HCT116 (cell line): ENCODE results near the gene LRRFIP2. TPM values are rescaled to one million over a fixed set of nuclear protein-coding genes. Genes with fewer than 3 reads are reported as not detected.

Experiments used
- ATAC-seq: fragments of 200-7000 bp; cut with Tn5 transposase; 2 replicates; pipeline ENCODE4 v1.9.1; 2020; ENCODE audit warnings: mild to moderate bottlenecking, moderate library complexity
- BruUV-seq: library from RNA; stranded (reverse); fragments of 400-500 nt; replicated peaks from 2 replicates; lab custom pipeline; 2021; lab: Mats Ljungman, UMichigan
- CTCF ChIA-PET: fragments of 300-600 bp; sonication (Branson Sonifier 250); formaldehyde crosslinking; loops from one replicate; lab custom pipeline; 2021; ENCODE audit warnings: antibody characterized with exemption; lab: Charles Lee
- POLR2A ChIA-PET: fragments of 300-600, 350-600 bp; sonication (Branson Sonifier 250); formaldehyde crosslinking; loops from one replicate; lab custom pipeline; 2021; ENCODE audit warnings: antibody characterized with exemption; lab: Charles Lee
- RAD21 ChIA-PET, 2 experiments: fragments of 300-600 bp; sonication (Branson Sonifier 250); formaldehyde crosslinking; loops; one replicate each; lab custom pipeline; 2023; ENCODE audit warnings: low total read pairs in 2 of 2; ENCODE audit not compliant: uncharacterized antibody in 2 of 2, unreplicated experiment in 2 of 2, low non-redundant PET in 1 of 2; lab: Charles Lee
- DNase-seq: peaks from one replicate; pipeline ENCODE4 v3.0.0-alpha.2; 2010; ENCODE audit warnings: low read depth, low spot score
- H2AFZ ChIP-seq: fragments of 200-600 bp; shearing (Covaris generic), sonication (generic); 2 replicates; pipeline ENCODE4 v1.6.1; 2017; ENCODE audit warnings: low read depth, mixed run types, mixed read lengths, antibody characterized with exemption, low read length; ENCODE audit not compliant: poor library complexity, severe bottlenecking
- H3K27ac ChIP-seq: 2 replicates; pipeline ENCODE4 v1.5.1; 2012; ENCODE audit warnings: low read depth, low read length
- H3K27me3 ChIP-seq: fragments of 200-600 bp; sonication (generic); 2 replicates; pipeline ENCODE4 v1.6.1; 2016; ENCODE audit warnings: mixed run types, low read length, mixed read lengths; ENCODE audit not compliant: insufficient read depth
- H3K36me3 ChIP-seq, 2 experiments: fragments of 200-500 bp in 1 of 2; fragments of 200-600 bp in 1 of 2; sonication (Bioruptor generic) in 1 of 2; sonication (generic) in 1 of 2; 2 replicates each; pipeline versions ENCODE4 v1.5.1 to v1.6.1; 2014 to 2016; ENCODE audit warnings: low read length in 2 of 2, inconsistent platforms in 1 of 2, mixed read lengths in 1 of 2, mixed run types in 1 of 2; ENCODE audit not compliant: insufficient read depth in 2 of 2, control insufficient read depth in 1 of 2
- H3K4me1 ChIP-seq, 2 experiments: fragments of 200-600 bp in 1 of 2; sonication (generic) in 1 of 2; 2 replicates each; pipeline versions ENCODE4 v1.5.1 to v1.6.1; 2012 to 2017; ENCODE audit warnings: low read length in 2 of 2, inconsistent platforms in 1 of 2, mild to moderate bottlenecking in 1 of 2, mixed read lengths in 1 of 2, mixed run types in 1 of 2, moderate library complexity in 1 of 2; ENCODE audit not compliant: insufficient read depth in 2 of 2, control insufficient read depth in 1 of 2
- H3K4me2 ChIP-seq: fragments of 200-600 bp; sonication (generic); 2 replicates; pipeline ENCODE4 v1.6.1; 2017; ENCODE audit warnings: mixed run types, low read length, mixed read lengths
- H3K4me3 ChIP-seq, 2 experiments: fragments of 200-600 bp in 1 of 2; sonication (generic) in 1 of 2; replicated peaks in 1 of 2; 2 replicates each; pipeline ENCODE4 v1.5.1; 2011 to 2016; ENCODE audit warnings: low read length in 2 of 2, control low read depth in 1 of 2, low read depth in 1 of 2, mild to moderate bottlenecking in 1 of 2, mixed read lengths in 1 of 2, mixed run types in 1 of 2
- H3K79me2 ChIP-seq: fragments of 200-600 bp; sonication (generic); 2 replicates; pipeline ENCODE4 v1.6.1; 2017; ENCODE audit warnings: mild to moderate bottlenecking, mixed run types, low read length, moderate library complexity, mixed read lengths; ENCODE audit not compliant: insufficient read depth
- H3K9ac ChIP-seq: fragments of 200-600 bp; sonication (generic); 2 replicates; pipeline ENCODE4 v1.6.1; 2016; ENCODE audit warnings: low read length, mixed read lengths
- H3K9me2 ChIP-seq: fragments of 200-600 bp; sonication (generic), shearing (Covaris generic); 2 replicates; pipeline ENCODE4 v1.6.1; 2017; ENCODE audit warnings: mixed run types, mild to moderate bottlenecking, moderate library complexity; ENCODE audit not compliant: insufficient read depth
- H3K9me3 ChIP-seq, 2 experiments: fragments of 200-500 bp in 1 of 2; fragments of 200-600 bp in 1 of 2; sonication (Bioruptor generic) in 1 of 2; sonication (generic) in 1 of 2; 2 replicates each; pipeline ENCODE4 v1.6.1; 2014 to 2017; ENCODE audit warnings: low read length in 2 of 2, mixed read lengths in 2 of 2, inconsistent platforms in 1 of 2, low read depth in 1 of 2, mild to moderate bottlenecking in 1 of 2, mixed run types in 1 of 2, moderate library complexity in 1 of 2; ENCODE audit not compliant: control insufficient read depth in 1 of 2, insufficient read depth in 1 of 2
- H4K20me1 ChIP-seq: fragments of 200-600 bp; sonication (generic), shearing (Covaris generic); 2 replicates; pipeline ENCODE4 v1.6.1; 2017; ENCODE audit warnings: mixed run types, mild to moderate bottlenecking, moderate library complexity; ENCODE audit not compliant: insufficient read depth
- CBX3 ChIP-seq: IDR thresholded peaks from 2 replicates; pipeline ENCODE4 v1.6.1; 2012; ENCODE audit warnings: low read depth
- EGR1 ChIP-seq: IDR thresholded peaks from 2 replicates; pipeline ENCODE4 v1.6.1; 2012; ENCODE audit warnings: low read depth
- ELF1 ChIP-seq: IDR thresholded peaks from 2 replicates; pipeline ENCODE4 v1.6.1; 2012; ENCODE audit warnings: low read depth, borderline replicate concordance
- EZH2 ChIP-seq: fragments of 200-600 bp; sonication (generic); IDR thresholded peaks from 2 replicates; pipeline ENCODE4 v1.6.1; 2017; ENCODE audit warnings: antibody characterized with exemption, mixed run types
- EZH2phosphoT487 ChIP-seq: fragments of 200-600 bp; IDR thresholded peaks from 2 replicates; pipeline ENCODE4 v1.6.1; 2018; ENCODE audit warnings: antibody characterized with exemption, borderline replicate concordance
- FOSL1 ChIP-seq: IDR thresholded peaks from 2 replicates; pipeline ENCODE4 v1.6.1; 2012; ENCODE audit warnings: low read depth
- JUND ChIP-seq: IDR thresholded peaks from 2 replicates; pipeline ENCODE4 v1.6.1; 2012
- POLR2A ChIP-seq: IDR thresholded peaks from 2 replicates; pipeline ENCODE4 v1.7.0; 2011; ENCODE audit warnings: borderline replicate concordance; ENCODE audit not compliant: insufficient read depth, insufficient read length; ENCODE audit errors: extremely low read depth
- POLR2AphosphoS5 ChIP-seq: IDR thresholded peaks from 2 replicates; pipeline ENCODE4 v1.6.1; 2011; ENCODE audit warnings: mild to moderate bottlenecking, low read depth, low read length, moderate library complexity
- SIN3A ChIP-seq: IDR thresholded peaks from 2 replicates; pipeline ENCODE4 v1.6.1; 2012; ENCODE audit warnings: low read depth
- SP1 ChIP-seq: IDR thresholded peaks from 2 replicates; pipeline ENCODE4 v1.6.1; 2012; ENCODE audit warnings: low read depth
- SRF ChIP-seq: IDR thresholded peaks from 2 replicates; pipeline ENCODE4 v1.6.1; 2012; ENCODE audit warnings: low read depth
- TCF7L2 ChIP-seq: IDR thresholded peaks from 2 replicates; pipeline ENCODE4 v1.7.0; 2011; ENCODE audit warnings: borderline replicate concordance, inconsistent platforms; ENCODE audit not compliant: insufficient read depth, insufficient read length; ENCODE audit errors: extremely low read depth
- YY1 ChIP-seq: IDR thresholded peaks from 2 replicates; pipeline ENCODE4 v1.6.1; 2011; ENCODE audit warnings: low read length, low read depth, moderate library complexity, mild to moderate bottlenecking; ENCODE audit not compliant: insufficient replicate concordance; ENCODE audit errors: extremely low read depth
- ZFX ChIP-seq: fragments of 450-650 bp; IDR thresholded peaks from 2 replicates; pipeline ENCODE4 v1.6.1; 2017
- ZNF274 ChIP-seq: fragments of 200-500 bp; sonication (Bioruptor generic); IDR thresholded peaks from 2 replicates; pipeline ENCODE4 v1.6.1; 2014; ENCODE audit warnings: mild to moderate bottlenecking, low read depth, low read length, inconsistent platforms
- intact Hi-C: fragments of 100-400 bp; cut with micrococcal nuclease; formaldehyde crosslinking; loops from 2 replicates; pipeline ENCODE4 v1.10.0; 2022
- total RNA-seq: library from RNA; stranded (reverse); gene quantifications from one replicate; pipeline ENCODE4 v1.2.1, GENCODE V29; 2021; ENCODE audit not compliant: unreplicated experiment
- TF ChIP-seq, protein P1 (sequence below): IDR thresholded peaks from 2 replicates; pipeline ENCODE4 v1.6.1; 2011; ENCODE audit warnings: mild to moderate bottlenecking, low read length, moderate library complexity; ENCODE audit not compliant: insufficient replicate concordance; ENCODE audit errors: extremely low read depth
- TF ChIP-seq, protein P2 (sequence below), 3 experiments: fragments of 200-600 bp in 1 of 3; sonication (generic) in 1 of 3; IDR thresholded peaks in 2 of 3; conservative IDR thresholded peaks in 1 of 3; 2 replicates each; pipeline ENCODE4 v1.5.1; 2012 to 2017; ENCODE audit warnings: low read depth in 2 of 3, low read length in 2 of 3, antibody characterized with exemption in 1 of 3, borderline replicate concordance in 1 of 3, control low read depth in 1 of 3, mild to moderate bottlenecking in 1 of 3, mixed read lengths in 1 of 3, mixed run types in 1 of 3, moderate library complexity in 1 of 3; ENCODE audit not compliant: insufficient read depth in 1 of 3
- TF ChIP-seq, protein P3 (sequence below): IDR thresholded peaks from 2 replicates; pipeline ENCODE4 v1.6.1; 2012
- TF ChIP-seq, protein P4 (sequence below): IDR thresholded peaks from 2 replicates; pipeline ENCODE4 v1.6.1; 2012; ENCODE audit warnings: low read depth
- TF ChIP-seq, protein P5 (sequence below): IDR thresholded peaks from 2 replicates; pipeline ENCODE4 v1.6.1; 2012

LRRFIP2 gene
- total RNA-seq, 1 experiment from 2014 or later = 27.0 TPM

DNA sequence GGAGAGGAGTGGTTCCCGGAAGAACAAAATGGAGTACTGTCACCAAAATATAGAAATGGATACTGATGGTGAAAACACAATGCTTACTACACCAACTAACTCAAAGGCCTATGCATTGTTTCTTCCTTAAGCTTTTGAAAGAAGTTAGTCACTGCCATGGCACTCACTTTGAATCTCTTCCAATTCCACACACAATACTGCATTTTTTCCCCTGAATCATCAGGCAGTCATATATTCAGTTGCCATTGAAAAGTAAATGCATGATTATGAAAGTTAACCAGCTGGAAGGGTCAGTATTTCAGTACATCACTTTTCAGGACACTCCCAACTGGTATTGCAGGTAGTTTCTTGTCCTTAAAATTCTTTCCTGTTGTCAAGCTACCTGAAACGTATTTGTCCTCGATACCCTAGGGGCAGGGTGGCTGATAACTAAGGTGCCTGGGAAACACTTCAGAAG is 9.0 kb upstream of the LRRFIP2 start:
- ChIA-PET CTCF (no interaction called here), POLR2A (no interaction called here), RAD21 (no interaction called here)
- Histone ChIP-seq H3K4me2 (peak overlapping the region; percentile 66), H3K4me1 (peaks cover 7 to 38% of the 10 kb centered on the region in 2 experiments), H4K20me1 (no peaks in the 10 kb centered on the region), H2AFZ (no peak overlapping the region), H3K9me3 (no peaks in the 10 kb centered on the region), H3K79me2 (peaks cover 10% of the 10 kb centered on the region), H3K4me3 (peak overlapping the region in 1 of 2 experiments; percentile 23; a peak in 1 of 4 replicates), H3K27me3 (no peaks in the 10 kb centered on the region), H3K9ac (peak overlapping the region; percentile 12; the same call in 1 of the 2 replicates), H3K9me2 (no peaks in the 10 kb centered on the region), H3K27ac (peak overlapping the region; percentile 31; the same call in 1 of the 2 replicates), H3K36me3 (no peaks in the 10 kb centered on the region)
- DNase-seq (peak; percentile 73), ATAC-seq (peak; percentile 73)
- BruUV-seq = no TSS peak
- intact Hi-C loops = no loop called here
- TF ChIP-seq SRF (peak; percentile 34; the same call in 1 of the 2 replicates), EGR1 (no peak), FOSL1 (peak; percentile 90), SIN3A (peak; percentile 44; the same call in 1 of the 2 replicates), YY1 (peak; percentile 3), SP1 (peak; percentile 81), POLR2A (no peak), ZFX (no peak), CBX3 (peak; percentile 87), ELF1 (no peak), ZNF274 (no peak), TCF7L2 (no peak), EZH2phosphoT487 (no peak), POLR2AphosphoS5 (peak; percentile 41; the same call in 1 of the 2 replicates), EZH2 (no peak), JUND (peak; percentile 91)
- TF ChIP-seq, protein P1, sequence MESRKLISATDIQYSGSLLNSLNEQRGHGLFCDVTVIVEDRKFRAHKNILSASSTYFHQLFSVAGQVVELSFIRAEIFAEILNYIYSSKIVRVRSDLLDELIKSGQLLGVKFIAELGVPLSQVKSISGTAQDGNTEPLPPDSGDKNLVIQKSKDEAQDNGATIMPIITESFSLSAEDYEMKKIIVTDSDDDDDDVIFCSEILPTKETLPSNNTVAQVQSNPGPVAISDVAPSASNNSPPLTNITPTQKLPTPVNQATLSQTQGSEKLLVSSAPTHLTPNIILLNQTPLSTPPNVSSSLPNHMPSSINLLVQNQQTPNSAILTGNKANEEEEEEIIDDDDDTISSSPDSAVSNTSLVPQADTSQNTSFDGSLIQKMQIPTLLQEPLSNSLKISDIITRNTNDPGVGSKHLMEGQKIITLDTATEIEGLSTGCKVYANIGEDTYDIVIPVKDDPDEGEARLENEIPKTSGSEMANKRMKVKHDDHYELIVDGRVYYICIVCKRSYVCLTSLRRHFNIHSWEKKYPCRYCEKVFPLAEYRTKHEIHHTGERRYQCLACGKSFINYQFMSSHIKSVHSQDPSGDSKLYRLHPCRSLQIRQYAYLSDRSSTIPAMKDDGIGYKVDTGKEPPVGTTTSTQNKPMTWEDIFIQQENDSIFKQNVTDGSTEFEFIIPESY = no peak
- TF ChIP-seq, protein P2, sequence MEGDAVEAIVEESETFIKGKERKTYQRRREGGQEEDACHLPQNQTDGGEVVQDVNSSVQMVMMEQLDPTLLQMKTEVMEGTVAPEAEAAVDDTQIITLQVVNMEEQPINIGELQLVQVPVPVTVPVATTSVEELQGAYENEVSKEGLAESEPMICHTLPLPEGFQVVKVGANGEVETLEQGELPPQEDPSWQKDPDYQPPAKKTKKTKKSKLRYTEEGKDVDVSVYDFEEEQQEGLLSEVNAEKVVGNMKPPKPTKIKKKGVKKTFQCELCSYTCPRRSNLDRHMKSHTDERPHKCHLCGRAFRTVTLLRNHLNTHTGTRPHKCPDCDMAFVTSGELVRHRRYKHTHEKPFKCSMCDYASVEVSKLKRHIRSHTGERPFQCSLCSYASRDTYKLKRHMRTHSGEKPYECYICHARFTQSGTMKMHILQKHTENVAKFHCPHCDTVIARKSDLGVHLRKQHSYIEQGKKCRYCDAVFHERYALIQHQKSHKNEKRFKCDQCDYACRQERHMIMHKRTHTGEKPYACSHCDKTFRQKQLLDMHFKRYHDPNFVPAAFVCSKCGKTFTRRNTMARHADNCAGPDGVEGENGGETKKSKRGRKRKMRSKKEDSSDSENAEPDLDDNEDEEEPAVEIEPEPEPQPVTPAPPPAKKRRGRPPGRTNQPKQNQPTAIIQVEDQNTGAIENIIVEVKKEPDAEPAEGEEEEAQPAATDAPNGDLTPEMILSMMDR (IDR thresholded peaks at IDR 0.05 in 2 of 3, conservative IDR thresholded peaks at IDR 0.05 in 1 of 3; ENCODE audit: borderline replicate concordance in 1 of 3, insufficient read depth in 1 of 3, low read depth in 2 of 3, low read length in 2 of 3) = no peak
- TF ChIP-seq, protein P3, sequence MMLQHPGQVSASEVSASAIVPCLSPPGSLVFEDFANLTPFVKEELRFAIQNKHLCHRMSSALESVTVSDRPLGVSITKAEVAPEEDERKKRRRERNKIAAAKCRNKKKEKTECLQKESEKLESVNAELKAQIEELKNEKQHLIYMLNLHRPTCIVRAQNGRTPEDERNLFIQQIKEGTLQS = no peak
- TF ChIP-seq, protein P4, sequence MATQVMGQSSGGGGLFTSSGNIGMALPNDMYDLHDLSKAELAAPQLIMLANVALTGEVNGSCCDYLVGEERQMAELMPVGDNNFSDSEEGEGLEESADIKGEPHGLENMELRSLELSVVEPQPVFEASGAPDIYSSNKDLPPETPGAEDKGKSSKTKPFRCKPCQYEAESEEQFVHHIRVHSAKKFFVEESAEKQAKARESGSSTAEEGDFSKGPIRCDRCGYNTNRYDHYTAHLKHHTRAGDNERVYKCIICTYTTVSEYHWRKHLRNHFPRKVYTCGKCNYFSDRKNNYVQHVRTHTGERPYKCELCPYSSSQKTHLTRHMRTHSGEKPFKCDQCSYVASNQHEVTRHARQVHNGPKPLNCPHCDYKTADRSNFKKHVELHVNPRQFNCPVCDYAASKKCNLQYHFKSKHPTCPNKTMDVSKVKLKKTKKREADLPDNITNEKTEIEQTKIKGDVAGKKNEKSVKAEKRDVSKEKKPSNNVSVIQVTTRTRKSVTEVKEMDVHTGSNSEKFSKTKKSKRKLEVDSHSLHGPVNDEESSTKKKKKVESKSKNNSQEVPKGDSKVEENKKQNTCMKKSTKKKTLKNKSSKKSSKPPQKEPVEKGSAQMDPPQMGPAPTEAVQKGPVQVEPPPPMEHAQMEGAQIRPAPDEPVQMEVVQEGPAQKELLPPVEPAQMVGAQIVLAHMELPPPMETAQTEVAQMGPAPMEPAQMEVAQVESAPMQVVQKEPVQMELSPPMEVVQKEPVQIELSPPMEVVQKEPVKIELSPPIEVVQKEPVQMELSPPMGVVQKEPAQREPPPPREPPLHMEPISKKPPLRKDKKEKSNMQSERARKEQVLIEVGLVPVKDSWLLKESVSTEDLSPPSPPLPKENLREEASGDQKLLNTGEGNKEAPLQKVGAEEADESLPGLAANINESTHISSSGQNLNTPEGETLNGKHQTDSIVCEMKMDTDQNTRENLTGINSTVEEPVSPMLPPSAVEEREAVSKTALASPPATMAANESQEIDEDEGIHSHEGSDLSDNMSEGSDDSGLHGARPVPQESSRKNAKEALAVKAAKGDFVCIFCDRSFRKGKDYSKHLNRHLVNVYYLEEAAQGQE = no peak
- TF ChIP-seq, protein P5, sequence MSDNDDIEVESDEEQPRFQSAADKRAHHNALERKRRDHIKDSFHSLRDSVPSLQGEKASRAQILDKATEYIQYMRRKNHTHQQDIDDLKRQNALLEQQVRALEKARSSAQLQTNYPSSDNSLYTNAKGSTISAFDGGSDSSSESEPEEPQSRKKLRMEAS = peak; percentile 28; the same call in 1 of the 2 replicates
